Measurements from ENCODE around the gene HSPB3.

GRCh38 chr5:54491326-54491725 lies 35.8 kb downstream of the HSPB3 start:
- TF ChIP-seq CTCF (IDR thresholded peaks at IDR 0.05; ENCODE audit: poor library complexity) (no peak), EZH2 (IDR thresholded peaks at IDR 0.05; ENCODE audit: borderline replicate concordance) (no peak)

Measured in hepatocyte (in vitro differentiated cells).